Measurements from ENCODE around the gene POLR1D. TPM values are rescaled to one million over a fixed set of nuclear protein-coding genes. Genes with fewer than 3 reads are reported as not detected.

Gene POLR1D
- total RNA-seq, 1 experiment from 2014 or later = 198 TPM

DNA sequence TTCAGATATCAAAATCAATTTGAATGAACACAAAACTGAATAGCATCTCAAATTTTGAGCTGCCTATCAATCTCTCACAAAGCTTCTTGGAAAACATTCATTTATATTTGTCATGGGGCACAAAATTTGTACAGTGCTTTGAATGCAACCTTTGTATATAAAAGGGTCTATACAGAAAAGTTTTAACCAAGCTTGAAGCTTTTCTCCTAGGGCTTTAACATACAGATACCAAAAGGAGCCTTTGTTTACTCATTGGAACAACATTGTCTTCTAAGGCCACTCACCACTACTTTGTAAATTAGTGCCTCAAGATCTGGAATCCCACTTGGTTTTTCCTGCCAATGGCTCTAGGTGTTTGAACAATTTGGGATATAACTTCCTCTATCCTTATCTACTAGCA lies 22.6 kb upstream of the POLR1D start (continued):
- TF ChIP-seq HMGXB4 (CRISPR knock-in tag; IDR thresholded peaks at IDR 0.05) (no peak), ZNF425 (CRISPR knock-in tag; conservative IDR thresholded peaks at IDR 0.05) (no peak), TEAD1 (CRISPR knock-in tag; IDR thresholded peaks at IDR 0.05) (no peak), GTF2I (CRISPR knock-in tag; conservative IDR thresholded peaks at IDR 0.05) (no peak), NR1H2 (CRISPR knock-in tag; IDR thresholded peaks at IDR 0.05) (no peak), GABPB1 (CRISPR knock-in tag; IDR thresholded peaks at IDR 0.05) (no peak), ZNF671 (CRISPR knock-in tag; IDR thresholded peaks at IDR 0.05) (no peak)
- TF ChIP-seq, protein P1, sequence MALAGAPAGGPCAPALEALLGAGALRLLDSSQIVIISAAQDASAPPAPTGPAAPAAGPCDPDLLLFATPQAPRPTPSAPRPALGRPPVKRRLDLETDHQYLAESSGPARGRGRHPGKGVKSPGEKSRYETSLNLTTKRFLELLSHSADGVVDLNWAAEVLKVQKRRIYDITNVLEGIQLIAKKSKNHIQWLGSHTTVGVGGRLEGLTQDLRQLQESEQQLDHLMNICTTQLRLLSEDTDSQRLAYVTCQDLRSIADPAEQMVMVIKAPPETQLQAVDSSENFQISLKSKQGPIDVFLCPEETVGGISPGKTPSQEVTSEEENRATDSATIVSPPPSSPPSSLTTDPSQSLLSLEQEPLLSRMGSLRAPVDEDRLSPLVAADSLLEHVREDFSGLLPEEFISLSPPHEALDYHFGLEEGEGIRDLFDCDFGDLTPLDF (CRISPR knock-in tag; IDR thresholded peaks at IDR 0.05) = no peak
- TF ChIP-seq, protein P2, sequence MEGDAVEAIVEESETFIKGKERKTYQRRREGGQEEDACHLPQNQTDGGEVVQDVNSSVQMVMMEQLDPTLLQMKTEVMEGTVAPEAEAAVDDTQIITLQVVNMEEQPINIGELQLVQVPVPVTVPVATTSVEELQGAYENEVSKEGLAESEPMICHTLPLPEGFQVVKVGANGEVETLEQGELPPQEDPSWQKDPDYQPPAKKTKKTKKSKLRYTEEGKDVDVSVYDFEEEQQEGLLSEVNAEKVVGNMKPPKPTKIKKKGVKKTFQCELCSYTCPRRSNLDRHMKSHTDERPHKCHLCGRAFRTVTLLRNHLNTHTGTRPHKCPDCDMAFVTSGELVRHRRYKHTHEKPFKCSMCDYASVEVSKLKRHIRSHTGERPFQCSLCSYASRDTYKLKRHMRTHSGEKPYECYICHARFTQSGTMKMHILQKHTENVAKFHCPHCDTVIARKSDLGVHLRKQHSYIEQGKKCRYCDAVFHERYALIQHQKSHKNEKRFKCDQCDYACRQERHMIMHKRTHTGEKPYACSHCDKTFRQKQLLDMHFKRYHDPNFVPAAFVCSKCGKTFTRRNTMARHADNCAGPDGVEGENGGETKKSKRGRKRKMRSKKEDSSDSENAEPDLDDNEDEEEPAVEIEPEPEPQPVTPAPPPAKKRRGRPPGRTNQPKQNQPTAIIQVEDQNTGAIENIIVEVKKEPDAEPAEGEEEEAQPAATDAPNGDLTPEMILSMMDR (IDR thresholded peaks at IDR 0.05) = no peak

DNA sequence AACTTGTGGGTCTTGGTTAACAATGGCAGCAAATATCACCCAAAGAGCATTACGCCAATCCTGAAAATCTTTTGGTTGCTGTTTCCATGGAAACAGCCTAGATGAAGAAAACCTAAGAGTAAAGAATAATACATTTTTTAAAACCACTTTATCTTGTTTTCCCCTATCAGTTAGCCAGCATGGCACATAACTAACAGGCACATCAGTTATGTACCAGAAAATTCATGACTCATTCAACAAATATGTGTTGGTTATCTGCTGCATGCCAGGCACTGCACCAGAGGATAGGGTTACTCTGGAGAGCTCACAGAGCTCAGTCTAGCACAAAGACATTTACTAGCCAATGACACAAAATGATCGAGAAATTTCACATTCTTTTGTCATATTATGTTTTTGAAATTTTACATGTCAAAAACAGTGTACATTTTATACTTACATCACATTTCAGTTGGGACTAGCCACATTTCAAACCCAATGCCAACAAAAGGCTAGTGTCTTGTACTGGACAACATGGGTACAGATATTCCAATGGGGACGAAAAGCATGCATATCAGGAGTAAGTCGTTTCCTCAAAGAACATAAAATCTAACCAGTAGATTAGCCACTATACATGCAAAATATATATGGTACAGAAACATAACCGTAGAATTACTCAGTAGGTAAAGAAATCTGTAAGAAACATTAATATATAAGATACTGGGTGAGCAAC lies 21.7 kb upstream of the POLR1D start:
- no peak overlapping the region for H3K4me3 Mint-ChIP-seq
- CTCF ChIA-PET = interaction anchor here (1.0 kb wide), 1 partner anchor 238 kb away, joined by 3 read pairs; no protein-coding TSS in a partner anchor
- no peaks in the 10 kb centered on the region for H3K36me3 Mint-ChIP-seq

DNA sequence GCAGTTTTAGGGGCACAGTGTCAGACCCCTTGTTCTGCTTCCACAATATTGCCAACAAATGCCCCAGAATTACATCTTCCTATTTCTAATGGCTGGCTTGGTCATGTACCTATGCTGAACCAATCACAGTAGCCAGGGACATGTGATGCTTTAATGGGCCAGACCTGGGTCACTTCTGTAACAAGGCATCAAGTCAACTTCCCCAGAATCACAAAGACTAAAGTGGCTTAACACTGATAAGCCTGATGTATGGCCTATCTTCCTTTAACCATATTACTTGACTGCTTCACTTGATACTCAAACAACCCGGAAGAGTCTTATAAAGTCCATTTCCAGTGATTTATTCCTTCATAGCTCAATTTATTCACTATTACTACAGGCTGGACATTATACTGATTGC lies 21.0 kb upstream of the POLR1D start:
- no peaks in the 10 kb centered on the region for H3K27me3 Mint-ChIP-seq (ENCODE audit: low read depth)
- ChIA-PET POLR2A (no interaction called here), CTCF (no interaction called here)
- TF ChIP-seq, protein P3, sequence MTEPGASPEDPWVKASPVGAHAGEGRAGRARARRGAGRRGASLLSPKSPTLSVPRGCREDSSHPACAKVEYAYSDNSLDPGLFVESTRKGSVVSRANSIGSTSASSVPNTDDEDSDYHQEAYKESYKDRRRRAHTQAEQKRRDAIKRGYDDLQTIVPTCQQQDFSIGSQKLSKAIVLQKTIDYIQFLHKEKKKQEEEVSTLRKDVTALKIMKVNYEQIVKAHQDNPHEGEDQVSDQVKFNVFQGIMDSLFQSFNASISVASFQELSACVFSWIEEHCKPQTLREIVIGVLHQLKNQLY (CRISPR knock-in tag; IDR thresholded peaks at IDR 0.05) = no peak
- DNase-seq (ENCODE audit: low spot score) (no peak), ATAC-seq (no peak)
- H3K4me3 Mint-ChIP-seq = no peak overlapping the region
- peaks cover 34% of the 10 kb centered on the region for H3K4me1 Mint-ChIP-seq
- no peaks in the 10 kb centered on the region for H3K36me3 Mint-ChIP-seq
- no peak overlapping the region for H3K27ac Mint-ChIP-seq
- no peaks in the 10 kb centered on the region for H3K9me3 Mint-ChIP-seq

More for the DNA sequence above, 21.7 kb upstream of the POLR1D start:
- Mint-ChIP-seq H3K27me3 (ENCODE audit: low read depth) (no peaks in the 10 kb centered on the region), H3K27ac (no peak overlapping the region), H3K4me1 (peaks cover 33% of the 10 kb centered on the region), H3K9me3 (no peaks in the 10 kb centered on the region)
- TF ChIP-seq ZNF425 (CRISPR knock-in tag; conservative IDR thresholded peaks at IDR 0.05) = no peak
- DNase-seq (ENCODE audit: low spot score) = no peak
- ATAC-seq = peak; percentile 57
- POLR2A ChIA-PET = no interaction called here
